Smooth muscle cell (in vitro differentiated cells): Measurements from ENCODE around the gene GPR143. TPM values are rescaled to one million over a fixed set of nuclear protein-coding genes. Genes with fewer than 3 reads are reported as not detected.

Experiments
- DNase-seq: peaks from one replicate; lab custom pipeline; 2025; ENCODE audit not compliant: unreplicated experiment; lab: John Stamatoyannopoulos, UW
- H2AFZ ChIP-seq: fragments of 200-600 bp; sonication (generic); 2 replicates; pipeline ENCODE4 v1.6.0; 2016; ENCODE audit warnings: antibody characterized with exemption, low read depth, mild to moderate bottlenecking
- H3F3A ChIP-seq: fragments of 200-600 bp; sonication (generic); 2 replicates; pipeline ENCODE4 v1.6.0; 2017; ENCODE audit warnings: antibody characterized with exemption, low read depth
- H3K27ac ChIP-seq: fragments of 200-600 bp; sonication (generic); 2 replicates; pipeline ENCODE4 v1.5.1; 2016; ENCODE audit warnings: low read depth, mild to moderate bottlenecking
- H3K27me3 ChIP-seq: fragments of 200-600 bp; sonication (generic); 2 replicates; pipeline ENCODE4 v1.6.1; 2016; ENCODE audit warnings: low read depth, mild to moderate bottlenecking
- H3K36me3 ChIP-seq: fragments of 200-600 bp; sonication (generic); 2 replicates; pipeline ENCODE4 v1.5.1; 2016; ENCODE audit warnings: low read depth
- H3K4me1 ChIP-seq: fragments of 200-600 bp; sonication (generic); 2 replicates; pipeline ENCODE4 v1.5.1; 2016; ENCODE audit warnings: low read depth
- H3K4me2 ChIP-seq: fragments of 200-600 bp; sonication (generic); 2 replicates; pipeline ENCODE4 v1.6.0; 2016; ENCODE audit warnings: mild to moderate bottlenecking
- H3K4me3 ChIP-seq: fragments of 200-600 bp; sonication (generic); 2 replicates; pipeline ENCODE4 v1.5.1; 2016; ENCODE audit warnings: mild to moderate bottlenecking
- H3K79me2 ChIP-seq: fragments of 200-600 bp; sonication (generic); 2 replicates; pipeline ENCODE4 v1.6.0; 2016; ENCODE audit warnings: low read depth, mild to moderate bottlenecking
- H3K9ac ChIP-seq: fragments of 200-600 bp; sonication (generic); 2 replicates; pipeline ENCODE4 v1.6.0; 2016; ENCODE audit warnings: low read depth
- H3K9me3 ChIP-seq: fragments of 200-600 bp; sonication (generic); replicated peaks from 2 replicates; pipeline ENCODE4 v1.5.1; 2016; ENCODE audit warnings: low read depth
- H4K20me1 ChIP-seq: fragments of 200-600 bp; sonication (generic); 2 replicates; pipeline ENCODE4 v1.6.0; 2016; ENCODE audit warnings: low read depth
- WGBS: methylation state at CpG from one replicate; pipeline ENCODE4 v1.1.7; 2016; ENCODE audit warnings: low lambda C conversion rate; 5-methylcytosine and 5-hydroxymethylcytosine counted together
- polyA plus RNA-seq: library from polyadenylated mRNA; unstranded; fragments of >200 nt; fragmentation: Nextera tagmentation; extraction: Ambion mirVana; gene quantifications from 2 replicates; pipeline ENCODE4 v1.2.1, GENCODE V29; 2016
- total RNA-seq: library from RNA; depleted of rRNA; stranded (reverse); fragments of >200 nt; gene quantifications from 2 replicates; pipeline ENCODE4 v1.2.3, GENCODE V29; 2014
- TF ChIP-seq, protein P1 (sequence below): fragments of 200-600 bp; sonication (generic); IDR thresholded peaks from 2 replicates; pipeline ENCODE4 v1.5.1; 2017; ENCODE audit warnings: borderline replicate concordance, mild to moderate bottlenecking, antibody characterized with exemption; ENCODE audit not compliant: insufficient read depth, poor library complexity, severe bottlenecking

The GPR143 gene
- total and polyA plus RNA-seq, 2 experiments from 2014 or later = 0.72 to 1.4 TPM

DNA sequence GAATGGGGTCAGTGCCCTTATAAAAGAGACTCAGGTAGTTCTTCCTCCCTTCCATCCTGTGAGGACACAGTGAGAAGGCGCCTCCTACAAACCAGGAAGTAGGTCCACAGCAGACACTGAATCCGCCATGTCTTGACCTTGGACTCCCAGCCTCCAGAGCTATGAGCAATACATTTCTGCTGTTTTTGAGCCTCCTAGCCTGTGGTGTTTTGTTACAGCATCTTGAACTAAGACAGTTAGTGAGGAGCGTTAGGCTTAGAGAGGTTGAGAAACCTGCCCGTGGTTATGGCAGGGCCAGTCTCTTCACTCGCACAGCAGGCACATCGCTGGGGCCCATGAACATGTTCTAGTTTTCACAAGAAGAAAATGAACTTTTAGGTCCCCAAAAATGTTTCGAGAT lies 40.3 kb upstream of the GPR143 start:
- no peaks in the 10 kb centered on the region for H3K36me3 ChIP-seq
- H3K4me1 ChIP-seq = no peaks in the 10 kb centered on the region
- no peak overlapping the region for H3K4me3 ChIP-seq
- no peaks in the 10 kb centered on the region for H3K9me3 ChIP-seq
- TF ChIP-seq, protein P1, sequence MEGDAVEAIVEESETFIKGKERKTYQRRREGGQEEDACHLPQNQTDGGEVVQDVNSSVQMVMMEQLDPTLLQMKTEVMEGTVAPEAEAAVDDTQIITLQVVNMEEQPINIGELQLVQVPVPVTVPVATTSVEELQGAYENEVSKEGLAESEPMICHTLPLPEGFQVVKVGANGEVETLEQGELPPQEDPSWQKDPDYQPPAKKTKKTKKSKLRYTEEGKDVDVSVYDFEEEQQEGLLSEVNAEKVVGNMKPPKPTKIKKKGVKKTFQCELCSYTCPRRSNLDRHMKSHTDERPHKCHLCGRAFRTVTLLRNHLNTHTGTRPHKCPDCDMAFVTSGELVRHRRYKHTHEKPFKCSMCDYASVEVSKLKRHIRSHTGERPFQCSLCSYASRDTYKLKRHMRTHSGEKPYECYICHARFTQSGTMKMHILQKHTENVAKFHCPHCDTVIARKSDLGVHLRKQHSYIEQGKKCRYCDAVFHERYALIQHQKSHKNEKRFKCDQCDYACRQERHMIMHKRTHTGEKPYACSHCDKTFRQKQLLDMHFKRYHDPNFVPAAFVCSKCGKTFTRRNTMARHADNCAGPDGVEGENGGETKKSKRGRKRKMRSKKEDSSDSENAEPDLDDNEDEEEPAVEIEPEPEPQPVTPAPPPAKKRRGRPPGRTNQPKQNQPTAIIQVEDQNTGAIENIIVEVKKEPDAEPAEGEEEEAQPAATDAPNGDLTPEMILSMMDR = no peak
- no peak overlapping the region for H3K27ac ChIP-seq
- WGBS = 85% methylated on average over 7 of the region's 7 CpGs
- H4K20me1 ChIP-seq = no peaks in the 10 kb centered on the region
- no peak overlapping the region for H3K9ac ChIP-seq
- no peak for DNase-seq
- no peak overlapping the region for H2AFZ ChIP-seq
- H3K27me3 ChIP-seq = no peaks in the 10 kb centered on the region
- no peak overlapping the region for H3K4me2 ChIP-seq
- H3K79me2 ChIP-seq = peaks cover 3% of the 10 kb centered on the region
- no peaks in the 10 kb centered on the region for H3F3A ChIP-seq

DNA sequence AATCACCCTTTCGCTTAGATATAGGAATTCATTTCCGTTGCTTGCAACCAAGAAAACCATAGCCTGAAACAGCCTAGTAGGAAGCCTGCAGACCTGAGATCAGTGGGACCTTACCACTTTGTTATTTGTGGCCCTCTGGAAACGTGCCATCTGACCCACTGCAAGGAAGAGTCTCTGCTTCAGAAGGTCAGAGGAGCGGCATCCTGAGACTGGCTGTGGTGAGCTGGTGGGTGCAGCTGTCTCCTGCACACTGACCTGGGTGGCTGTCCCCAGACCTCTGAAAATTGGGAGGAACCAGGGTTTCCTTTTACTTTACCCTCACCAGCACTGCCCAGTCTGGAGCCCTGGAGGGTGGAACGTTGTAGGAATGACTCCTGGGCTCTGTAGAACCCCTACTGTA lies 38.8 kb upstream of the GPR143 start:
- 70% methylated on average over 5 of the region's 5 CpGs for WGBS
- no peak overlapping the region for H2AFZ ChIP-seq
- no peaks in the 10 kb centered on the region for H3K36me3 ChIP-seq
- no peaks in the 10 kb centered on the region for H3K27me3 ChIP-seq
- no peak overlapping the region for H3K27ac ChIP-seq
- no peaks in the 10 kb centered on the region for H3K4me1 ChIP-seq
- DNase-seq = no peak
- H3K79me2 ChIP-seq = peaks cover 3% of the 10 kb centered on the region
- no peak overlapping the region for H3K4me2 ChIP-seq
- no peaks in the 10 kb centered on the region for H3F3A ChIP-seq
- no peaks in the 10 kb centered on the region for H4K20me1 ChIP-seq
- TF ChIP-seq, protein P1 = no peak
- H3K4me3 ChIP-seq = no peak overlapping the region
- H3K9me3 ChIP-seq = no peaks in the 10 kb centered on the region
- H3K9ac ChIP-seq = no peak overlapping the region

DNA sequence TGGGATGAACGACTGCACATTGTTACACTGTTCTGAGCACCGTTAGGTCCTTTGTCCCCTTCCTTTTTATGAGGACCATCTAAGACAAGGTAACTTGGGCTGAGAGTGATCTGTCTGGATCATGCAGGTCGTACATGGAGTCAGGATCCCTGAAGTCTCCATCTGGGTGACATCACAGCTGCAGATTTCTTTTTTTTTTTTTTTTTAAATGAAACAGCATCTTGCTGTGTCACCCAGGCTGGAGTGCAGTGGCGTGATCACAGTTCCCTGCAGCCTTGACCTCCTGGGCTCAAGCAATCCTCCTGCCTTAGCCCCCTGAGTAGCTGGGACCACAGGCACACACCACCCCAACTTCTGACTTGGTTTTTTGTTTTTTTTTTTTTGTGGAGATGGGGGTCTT lies 37.1 kb upstream of the GPR143 start:
- H2AFZ ChIP-seq = no peak overlapping the region
- DNase-seq = no peak
- H3K4me3 ChIP-seq = no peak overlapping the region
- H4K20me1 ChIP-seq = no peaks in the 10 kb centered on the region
- H3K9ac ChIP-seq = no peak overlapping the region
- H3F3A ChIP-seq = no peaks in the 10 kb centered on the region
- no peak overlapping the region for H3K27ac ChIP-seq
- no peaks in the 10 kb centered on the region for H3K36me3 ChIP-seq
- H3K79me2 ChIP-seq = peaks cover 3% of the 10 kb centered on the region
- no peaks in the 10 kb centered on the region for H3K27me3 ChIP-seq
- H3K9me3 ChIP-seq = no peaks in the 10 kb centered on the region
- TF ChIP-seq, protein P1 = no peak
- WGBS = 78% methylated on average over 4 of the region's 4 CpGs
- H3K4me1 ChIP-seq = no peaks in the 10 kb centered on the region
- H3K4me2 ChIP-seq = no peak overlapping the region
